SIG-M5 treated with dmso at 0.1 percent for 504 hours (cell line): ENCODE data around the gene APOA5.
A peak's percentile ranks its signal among the peaks of the same experiment; 100 is the strongest.
"Not testable (repeated sequence)": the region's sequence is repeated elsewhere in the genome, so short reads cannot be mapped to it uniquely, and the experiment has no call there.

Source experiments
- DNase-seq: peaks from one replicate; lab custom pipeline; 2025; ENCODE audit not compliant: unreplicated experiment; lab: John Stamatoyannopoulos, UW

APOA5 gene

DNA sequence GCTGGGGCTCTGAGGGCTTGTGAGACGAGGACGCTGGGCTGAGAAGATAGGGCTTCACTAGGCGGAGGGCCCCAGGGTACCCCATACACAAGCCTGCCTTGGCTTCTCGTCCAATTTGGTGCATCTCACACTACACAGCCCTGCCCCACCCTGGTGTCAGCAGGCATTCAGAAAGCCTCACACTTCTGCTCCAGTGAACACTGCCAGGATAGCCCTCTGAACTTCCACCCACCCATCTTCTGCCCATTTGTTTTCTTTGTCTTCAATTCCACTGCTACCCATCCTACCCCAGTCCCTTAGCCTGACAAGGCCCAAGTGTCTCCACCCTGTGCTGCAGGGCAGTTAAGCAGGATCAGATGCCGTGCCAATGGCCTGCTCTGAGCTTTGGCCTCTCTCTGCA lies 17.0 kb downstream of the APOA5 start:
- DNase-seq, result no peak

- peak; percentile 75 for DNase-seq
Observed at GRCh38 chr11:116773203-116774097, 18.2 kb downstream of the APOA5 start.

- DNase-seq, result peak; percentile 75
Observed at GRCh38 chr11:116772443-116773202, 19.1 kb downstream of the APOA5 start, which contains the start of gene BUD13. TSS of gene BUD13 (minus strand) at chr11:116772987. CDS start at chr11:116772964, 23 bp downstream.

DNA sequence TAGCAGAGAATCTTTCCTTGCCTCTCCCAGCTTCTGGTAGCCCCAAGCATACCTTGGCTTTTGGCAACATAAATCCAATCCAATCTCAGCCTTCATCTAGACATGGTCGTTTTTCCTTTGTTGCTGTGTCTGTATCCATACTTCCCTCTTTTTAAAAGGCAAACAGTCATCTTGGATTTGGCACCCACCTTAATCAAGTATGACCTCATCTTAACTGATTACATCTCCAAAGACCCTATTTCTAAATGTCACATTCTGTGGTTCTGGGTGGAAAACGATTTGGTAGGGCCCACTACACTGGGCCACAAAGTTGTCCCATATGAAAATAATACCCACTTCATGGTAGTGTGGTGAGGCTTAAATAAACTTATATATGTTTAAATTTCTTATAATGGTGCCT lies 19.7 kb downstream of the APOA5 start:
- no peak for DNase-seq

GRCh38 chr11:116762132-116762531 lies 29.5 kb downstream of the APOA5 start:
- no peak for DNase-seq

- not testable (repeated sequence) for DNase-seq
Observed at GRCh38 chr11:116756044-116756443, 35.6 kb downstream of the APOA5 start.

- DNase-seq, result no peak
Observed at GRCh38 chr11:116750070-116750718, 41.5 kb downstream of the APOA5 start.

DNA sequence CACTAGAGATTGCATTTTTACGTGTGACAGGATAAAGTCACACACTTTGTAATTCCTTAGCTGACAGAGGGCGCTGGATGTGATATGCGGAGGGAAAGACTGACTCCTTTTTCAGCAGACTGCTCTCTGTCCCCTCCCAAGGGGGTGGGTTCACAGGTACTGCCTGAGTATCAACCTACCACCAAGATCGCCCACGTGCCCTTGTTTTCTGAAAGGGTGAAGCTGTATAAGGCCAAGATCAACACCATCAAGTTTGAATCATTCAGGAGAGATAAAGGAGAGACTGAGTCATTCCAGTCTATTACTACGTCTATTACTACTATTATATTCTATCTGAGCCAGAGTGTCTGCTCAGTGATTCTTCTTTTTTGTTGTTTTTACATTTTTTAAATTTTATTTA lies 49.6 kb downstream of the APOA5 start:
- DNase-seq, result no peak

- no peak for DNase-seq
Observed at GRCh38 chr11:116740741-116741140, 50.9 kb downstream of the APOA5 start.
